CD14-positive monocyte (primary cell): ENCODE results near the gene PLEKHM2. TPM values are rescaled to one million over a fixed set of nuclear protein-coding genes. Genes with fewer than 3 reads are reported as not detected.
A peak's percentile ranks its signal among the peaks of the same experiment; 100 is the strongest.

ENCODE experiments used
- DNase-seq, 3 donors: peaks; one replicate each; pipeline ENCODE4 v3.0.0-alpha.2; 2011 to 2022
- H2AFZ ChIP-seq: 2 replicates; pipeline ENCODE4 v1.6.0; 2012; ENCODE audit warnings: mild to moderate bottlenecking, low read depth, low read length, inconsistent platforms; ENCODE audit not compliant: insufficient read depth, poor library complexity, severe bottlenecking
- H3K27ac ChIP-seq, 2 donors: 1 replicate in 1 of 2; 2 replicates in 1 of 2; pipeline ENCODE4 v1.5.1; 2012 to 2013; ENCODE audit warnings: low read length in 2 of 2, control low read depth in 1 of 2, inconsistent platforms in 1 of 2, low read depth in 1 of 2, mild to moderate bottlenecking in 1 of 2
- H3K27me3 ChIP-seq, 2 donors: one replicate each; pipeline versions ENCODE4 v1.6.0 to v1.6.1; 2011 to 2013; ENCODE audit warnings: low read length in 2 of 2; ENCODE audit not compliant: control insufficient read depth in 2 of 2, insufficient read depth in 2 of 2
- H3K36me3 ChIP-seq, 2 donors: replicated peaks in 1 of 2; 1 replicate in 1 of 2; 2 replicates in 1 of 2; pipeline versions ENCODE4 v1.5.1 to v1.6.1; 2012 to 2013; ENCODE audit warnings: low read length in 2 of 2, control low read depth in 1 of 2, inconsistent platforms in 1 of 2, mild to moderate bottlenecking in 1 of 2; ENCODE audit not compliant: insufficient read depth in 2 of 2, control insufficient read depth in 1 of 2
- H3K4me1 ChIP-seq, 2 donors: 1 replicate in 1 of 2; 2 replicates in 1 of 2; pipeline versions ENCODE4 v1.5.1 to v1.6.1; 2012 to 2013; ENCODE audit warnings: low read length in 2 of 2, control low read depth in 1 of 2, inconsistent platforms in 1 of 2, mild to moderate bottlenecking in 1 of 2, moderate library complexity in 1 of 2; ENCODE audit not compliant: insufficient read depth in 2 of 2, control insufficient read depth in 1 of 2
- H3K4me2 ChIP-seq: replicated peaks from 2 replicates; pipeline ENCODE3; 2012; ENCODE audit warnings: low read length, moderate library complexity, mild to moderate bottlenecking; ENCODE audit not compliant: poor library complexity, severe bottlenecking; ENCODE audit errors: extremely low read depth
- H3K4me3 ChIP-seq, 3 experiments: fragments of 200-600 bp in 1 of 3; sonication (generic) in 1 of 3; replicated peaks in 1 of 3; 1 replicate in 2 of 3; 2 replicates in 1 of 3; pipeline ENCODE4 v1.5.1; 2011 to 2013; ENCODE audit warnings: low read length in 3 of 3, mild to moderate bottlenecking in 3 of 3, control low read depth in 2 of 3, low read depth in 2 of 3, inconsistent platforms in 1 of 3, moderate library complexity in 1 of 3
- H3K79me2 ChIP-seq: 2 replicates; pipeline ENCODE4 v1.6.0; 2012; ENCODE audit warnings: mild to moderate bottlenecking, control low read depth, inconsistent platforms, low read length, moderate library complexity; ENCODE audit not compliant: insufficient read depth
- H3K9ac ChIP-seq: 2 replicates; pipeline ENCODE4 v1.6.0; 2017; ENCODE audit warnings: low read length, mild to moderate bottlenecking; ENCODE audit not compliant: insufficient read depth, poor library complexity, severe bottlenecking
- H3K9me3 ChIP-seq, 2 donors: replicated peaks in 1 of 2; 1 replicate in 1 of 2; 2 replicates in 1 of 2; pipeline versions ENCODE4 v1.5.1 to v1.6.1; 2012 to 2013; ENCODE audit warnings: low read length in 2 of 2, control low read depth in 1 of 2; ENCODE audit not compliant: control insufficient read depth in 1 of 2, insufficient read depth in 1 of 2
- H4K20me1 ChIP-seq: 2 replicates; pipeline ENCODE4 v1.6.0; 2012; ENCODE audit warnings: mild to moderate bottlenecking, low read length, control low read depth, moderate library complexity; ENCODE audit not compliant: insufficient read depth
- H3K27ac Mint-ChIP-seq, 7 donors: one replicate each; pipeline ENCODE4 v1.8.0; 2020; ENCODE audit warnings: mild to moderate bottlenecking in 7 of 7, mixed read lengths in 7 of 7, moderate library complexity in 6 of 7, inconsistent platforms in 2 of 7
- H3K27me3 Mint-ChIP-seq, 3 donors: one replicate each; pipeline ENCODE4 v1.8.0; 2021 to 2022; ENCODE audit warnings: low read depth in 3 of 3, mild to moderate bottlenecking in 3 of 3, mixed read lengths in 3 of 3, moderate library complexity in 3 of 3, inconsistent platforms in 1 of 3
- H3K36me3 Mint-ChIP-seq, 2 donors: one replicate each; pipeline ENCODE4 v1.8.0; 2020; ENCODE audit warnings: mixed read lengths in 2 of 2, inconsistent platforms in 1 of 2, mild to moderate bottlenecking in 1 of 2
- H3K4me1 Mint-ChIP-seq: one replicate; pipeline ENCODE4 v1.8.0; 2020; ENCODE audit warnings: mild to moderate bottlenecking, mixed read lengths
- H3K4me3 Mint-ChIP-seq, 2 donors: one replicate each; pipeline ENCODE4 v1.8.0; 2020; ENCODE audit warnings: mild to moderate bottlenecking in 2 of 2, mixed read lengths in 2 of 2, moderate library complexity in 1 of 2
- H3K9me3 Mint-ChIP-seq, 7 donors: one replicate each; pipeline ENCODE4 v1.8.0; 2020 to 2022; ENCODE audit warnings: mixed read lengths in 7 of 7, mild to moderate bottlenecking in 6 of 7, moderate library complexity in 6 of 7, inconsistent platforms in 2 of 7
- WGBS: methylation state at CpG from one replicate; pipeline ENCODE4 v1.1.5; 2013; ENCODE audit warnings: missing lambda C conversion rate; ENCODE audit not compliant: insufficient coverage; 5-methylcytosine and 5-hydroxymethylcytosine counted together
- intact Hi-C, 2 donors: fragments of 100-400 bp; cut with micrococcal nuclease; formaldehyde crosslinking; loops; one replicate each; pipeline versions ENCODE4 v1.15.0 to v1.15.1; 2023
- polyA plus RNA-seq, 3 donors: library from polyadenylated mRNA; depleted of rRNA in 1 of 3; unstranded in 2 of 3; stranded (reverse) in 1 of 3; fragments of 300-500 nt in 2 of 3; fragments of >200 nt in 1 of 3; fragmentation: Illumina TruSeq in 2 of 3; gene quantifications; 1 replicate in 2 of 3; 2 replicates in 1 of 3; pipeline ENCODE4 v1.2.3, GENCODE V29; 2012 to 2021
- TF ChIP-seq, protein P1 (sequence below): fragments of 200-600 bp; IDR thresholded peaks from one replicate; pipeline ENCODE4 v1.8.0; 2022; ENCODE audit warnings: antibody characterized with exemption, mild to moderate bottlenecking

The PLEKHM2 gene
- polyA plus RNA-seq, 3 donors = 4.0 to 79.3 (median 5.8) TPM

DNA sequence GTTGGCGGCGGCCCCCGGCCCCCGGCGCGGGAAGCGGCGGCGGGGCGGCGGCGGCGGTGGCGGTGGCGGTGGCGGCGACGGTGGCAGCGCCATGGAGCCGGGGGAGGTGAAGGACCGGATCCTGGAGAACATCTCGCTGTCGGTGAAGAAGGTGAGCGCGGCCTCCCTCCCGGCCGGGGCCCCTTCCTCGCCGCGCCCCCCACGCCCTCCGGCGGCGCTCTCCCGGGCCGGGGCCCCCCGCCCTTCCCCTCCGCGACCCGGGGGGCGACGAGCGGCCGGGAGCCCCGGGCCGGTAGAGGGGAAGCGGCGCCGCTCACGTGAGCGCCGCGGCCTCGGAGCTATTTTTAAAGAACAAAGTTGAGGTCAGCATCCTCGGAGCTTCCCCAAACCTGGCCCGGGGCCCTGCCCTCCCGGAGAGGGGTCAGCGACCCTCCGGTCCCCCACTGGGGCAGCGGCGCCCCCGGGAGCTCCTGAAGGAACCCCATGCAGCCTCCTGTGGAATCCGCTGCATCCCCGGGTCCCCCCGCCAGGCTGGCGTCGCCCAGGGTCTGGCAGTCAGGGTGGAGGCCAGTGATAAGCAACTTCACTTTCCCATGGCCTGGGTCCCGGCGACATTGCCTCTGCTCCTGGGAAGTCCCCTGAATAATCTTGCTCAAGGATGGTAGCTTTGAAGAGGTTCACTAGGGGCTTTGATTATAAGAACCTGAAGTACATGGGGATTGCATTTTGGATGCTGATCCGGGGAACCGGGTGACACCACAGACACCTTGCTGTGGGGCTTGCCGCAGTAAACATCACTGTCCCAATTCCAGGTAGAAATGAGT, 560 bp downstream of the PLEKHM2 start:
- H3K4me3 Mint-ChIP-seq = peak overlapping the region; percentile 91 to 93
- Histone ChIP-seq H3K79me2 (peaks cover 59% of the 10 kb centered on the region), H3K9ac (peak overlapping the region; percentile 88), H3K4me1 (peaks cover 56 to 58% of the 10 kb centered on the region in 2 donors), H4K20me1 (peaks cover 47% of the 10 kb centered on the region), H3K9me3 (no peaks in the 10 kb centered on the region), H3K27me3 (no peaks in the 10 kb centered on the region), H3K4me2 (peak overlapping the region; percentile 79), H3K27ac (peak overlapping the region; percentile 86 to 88), H3K36me3 (peaks cover 3 to 6% of the 10 kb centered on the region in 2 donors), H3K4me3 (peak overlapping the region; percentile 68 to 92 (median 82)), H2AFZ (peak overlapping the region; percentile 61)
- peaks cover 0 to 5% (median 0%) of the 10 kb centered on the region in 3 donors for H3K27me3 Mint-ChIP-seq
- peaks cover 58% of the 10 kb centered on the region for H3K4me1 Mint-ChIP-seq
- TF ChIP-seq, protein P1, sequence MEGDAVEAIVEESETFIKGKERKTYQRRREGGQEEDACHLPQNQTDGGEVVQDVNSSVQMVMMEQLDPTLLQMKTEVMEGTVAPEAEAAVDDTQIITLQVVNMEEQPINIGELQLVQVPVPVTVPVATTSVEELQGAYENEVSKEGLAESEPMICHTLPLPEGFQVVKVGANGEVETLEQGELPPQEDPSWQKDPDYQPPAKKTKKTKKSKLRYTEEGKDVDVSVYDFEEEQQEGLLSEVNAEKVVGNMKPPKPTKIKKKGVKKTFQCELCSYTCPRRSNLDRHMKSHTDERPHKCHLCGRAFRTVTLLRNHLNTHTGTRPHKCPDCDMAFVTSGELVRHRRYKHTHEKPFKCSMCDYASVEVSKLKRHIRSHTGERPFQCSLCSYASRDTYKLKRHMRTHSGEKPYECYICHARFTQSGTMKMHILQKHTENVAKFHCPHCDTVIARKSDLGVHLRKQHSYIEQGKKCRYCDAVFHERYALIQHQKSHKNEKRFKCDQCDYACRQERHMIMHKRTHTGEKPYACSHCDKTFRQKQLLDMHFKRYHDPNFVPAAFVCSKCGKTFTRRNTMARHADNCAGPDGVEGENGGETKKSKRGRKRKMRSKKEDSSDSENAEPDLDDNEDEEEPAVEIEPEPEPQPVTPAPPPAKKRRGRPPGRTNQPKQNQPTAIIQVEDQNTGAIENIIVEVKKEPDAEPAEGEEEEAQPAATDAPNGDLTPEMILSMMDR = no peak
- H3K36me3 Mint-ChIP-seq = peaks cover 6 to 21% of the 10 kb centered on the region in 2 donors
- peak overlapping the region; percentile 75 to 95 (median 85) for H3K27ac Mint-ChIP-seq
- intact Hi-C loops = loop anchor here (5.0 kb wide), 1 partner anchor 67 kb away; the partner anchor contains the start of gene DDI2 (in 2 of the 2)
- WGBS = 2% methylated on average over 69 of the region's 72 CpGs
- peak; percentile 65 to 78 (median 66) for DNase-seq
- peaks cover 0 to 1% (median 0%) of the 10 kb centered on the region in 7 donors for H3K9me3 Mint-ChIP-seq

GRCh38 chr1:15685820-15686219, 1.7 kb downstream of the PLEKHM2 start:
- peak overlapping the region; percentile 91 to 93 for H3K4me3 Mint-ChIP-seq
- peaks cover 57% of the 10 kb centered on the region for H4K20me1 ChIP-seq
- peak overlapping the region in 1 of 2 donors; percentile 2 for H3K27ac ChIP-seq
- H3K27me3 ChIP-seq = no peaks in the 10 kb centered on the region
- no peak for DNase-seq
- H2AFZ ChIP-seq = no peak overlapping the region
- H3K36me3 ChIP-seq = peaks cover 3 to 9% of the 10 kb centered on the region in 2 donors
- no peaks in the 10 kb centered on the region for H3K9me3 ChIP-seq
- peaks cover 48 to 51% of the 10 kb centered on the region in 2 donors for H3K4me1 ChIP-seq
- H3K27ac Mint-ChIP-seq = peak overlapping the region in 4 of 7 donors; percentile 39 to 95 (median 68)
- H3K4me1 Mint-ChIP-seq = peaks cover 50% of the 10 kb centered on the region
- peak overlapping the region in 1 of 3 experiments; percentile 92 for H3K4me3 ChIP-seq
- peaks cover 0 to 5% (median 0%) of the 10 kb centered on the region in 3 donors for H3K27me3 Mint-ChIP-seq
- 88% methylated on average over 3 of the region's 4 CpGs for WGBS
- peak overlapping the region; percentile 79 for H3K4me2 ChIP-seq
- intact Hi-C loops = no loop called here
- peaks cover 0 to 1% (median 0%) of the 10 kb centered on the region in 7 donors for H3K9me3 Mint-ChIP-seq
- TF ChIP-seq, protein P1 = no peak
- H3K36me3 Mint-ChIP-seq = peaks cover 9 to 28% of the 10 kb centered on the region in 2 donors
- peaks cover 71% of the 10 kb centered on the region for H3K79me2 ChIP-seq
- H3K9ac ChIP-seq = no peak overlapping the region
